Liver (tissue), 9 donors: ENCODE measurements around the gene CCR8. TPM values are rescaled to one million over a fixed set of nuclear protein-coding genes. Genes with fewer than 3 reads are reported as not detected.

Experiments used
- DNase-seq: peaks from one replicate; pipeline ENCODE4 v3.0.0-alpha.2; 2017; ENCODE audit warnings: low spot score
- H3K27ac ChIP-seq, 2 donors: one replicate each; pipeline ENCODE4 v1.7.0; 2013; ENCODE audit warnings: inconsistent platforms in 2 of 2, low read length in 2 of 2, control low read depth in 1 of 2, low read depth in 1 of 2, mild to moderate bottlenecking in 1 of 2
- H3K27me3 ChIP-seq, 4 donors: one replicate each; pipeline versions ENCODE4 v1.6.1 to v1.7.0; 2013; ENCODE audit warnings: low read length in 3 of 4, inconsistent platforms in 1 of 4, mild to moderate bottlenecking in 1 of 4, moderate library complexity in 1 of 4; ENCODE audit not compliant: control insufficient read depth in 4 of 4, insufficient read depth in 4 of 4
- H3K36me3 ChIP-seq, 4 donors: one replicate each; pipeline versions ENCODE4 v1.6.1 to v1.7.0; 2013; ENCODE audit warnings: low read length in 3 of 4, mild to moderate bottlenecking in 3 of 4, low read depth in 1 of 4, moderate library complexity in 1 of 4; ENCODE audit not compliant: control insufficient read depth in 4 of 4, insufficient read depth in 3 of 4
- H3K4me1 ChIP-seq, 4 donors: one replicate each; pipeline versions ENCODE4 v1.6.1 to v1.7.0; 2013; ENCODE audit warnings: low read length in 3 of 4, mild to moderate bottlenecking in 3 of 4, moderate library complexity in 1 of 4; ENCODE audit not compliant: control insufficient read depth in 4 of 4, insufficient read depth in 4 of 4
- H3K4me3 ChIP-seq, 3 donors: one replicate each; pipeline versions ENCODE4 v1.6.1 to v1.7.0; 2013; ENCODE audit warnings: low read length in 3 of 3, control low read depth in 1 of 3, low read depth in 1 of 3, mild to moderate bottlenecking in 1 of 3
- H3K9ac ChIP-seq, 2 donors: one replicate each; pipeline ENCODE4 v1.7.0; 2013; ENCODE audit warnings: low read length in 2 of 2, mild to moderate bottlenecking in 2 of 2, moderate library complexity in 2 of 2, control low read depth in 1 of 2, low read depth in 1 of 2
- H3K9me3 ChIP-seq, 4 donors: one replicate each; pipeline versions ENCODE4 v1.6.1 to v1.7.0; 2013; ENCODE audit warnings: low read length in 3 of 4; ENCODE audit not compliant: control insufficient read depth in 4 of 4
- CTCF ChIP-seq: fragments of 150-350 bp; IDR thresholded peaks from 2 replicates; pipeline ENCODE4 v1.5.1; 2017; ENCODE audit warnings: improper control_type of control experiment, low read depth, low read length; ENCODE audit not compliant: missing input control
- EGR1 ChIP-seq, 2 donors: IDR thresholded peaks; 2 replicates each; pipeline ENCODE4 v1.6.1; 2016 to 2018; ENCODE audit warnings: antibody characterized with exemption in 2 of 2, low read depth in 2 of 2
- FOXA1 ChIP-seq: IDR thresholded peaks from 2 replicates; pipeline ENCODE4 v1.6.1; 2016; ENCODE audit warnings: antibody characterized with exemption
- FOXA2 ChIP-seq: IDR thresholded peaks from 2 replicates; pipeline ENCODE4 v1.6.1; 2016; ENCODE audit warnings: antibody characterized with exemption
- GABPA ChIP-seq, 2 donors: IDR thresholded peaks in 1 of 2; conservative IDR thresholded peaks in 1 of 2; 2 replicates each; pipeline ENCODE4 v1.6.1; 2016; ENCODE audit warnings: antibody characterized with exemption in 2 of 2, mild to moderate bottlenecking in 1 of 2, moderate library complexity in 1 of 2
- HNF4A ChIP-seq, 2 donors: conservative IDR thresholded peaks; 2 replicates each; pipeline ENCODE4 v1.6.1; 2016; ENCODE audit warnings: antibody characterized with exemption in 2 of 2, mild to moderate bottlenecking in 2 of 2
- HNF4G ChIP-seq: IDR thresholded peaks from 2 replicates; pipeline ENCODE4 v1.6.1; 2016; ENCODE audit warnings: antibody characterized with exemption
- JUND ChIP-seq, 2 donors: IDR thresholded peaks; 2 replicates each; pipeline ENCODE4 v1.6.1; 2016; ENCODE audit warnings: antibody characterized with exemption in 2 of 2
- NR2F2 ChIP-seq: IDR thresholded peaks from 2 replicates; pipeline ENCODE4 v1.6.1; 2016; ENCODE audit warnings: antibody characterized with exemption
- RAD21 ChIP-seq, 2 donors: IDR thresholded peaks; 2 replicates each; pipeline ENCODE4 v1.6.1; 2016; ENCODE audit warnings: antibody characterized with exemption in 2 of 2, mild to moderate bottlenecking in 2 of 2
- REST ChIP-seq: IDR thresholded peaks from 2 replicates; pipeline ENCODE4 v1.6.1; 2016; ENCODE audit warnings: antibody characterized with exemption, mild to moderate bottlenecking
- RXRA ChIP-seq, 2 donors: IDR thresholded peaks; 2 replicates each; pipeline ENCODE4 v1.6.1; 2017 to 2018; ENCODE audit warnings: antibody characterized with exemption in 2 of 2, mild to moderate bottlenecking in 1 of 2
- SP1 ChIP-seq: IDR thresholded peaks from 2 replicates; pipeline ENCODE4 v1.6.1; 2018; ENCODE audit warnings: antibody characterized with exemption, mild to moderate bottlenecking
- TAF1 ChIP-seq: conservative IDR thresholded peaks from 2 replicates; pipeline ENCODE4 v1.6.1; 2016; ENCODE audit warnings: antibody characterized with exemption, mild to moderate bottlenecking
- YY1 ChIP-seq: IDR thresholded peaks from 2 replicates; pipeline ENCODE4 v1.6.1; 2016; ENCODE audit warnings: antibody characterized with exemption, mild to moderate bottlenecking
- ZBTB33 ChIP-seq: IDR thresholded peaks from 2 replicates; pipeline ENCODE4 v1.6.1; 2016; ENCODE audit warnings: antibody characterized with exemption
- WGBS: extraction: QIAGEN DNeasy Blood & Tissue Kit; methylation state at CpG from one replicate; pipeline ENCODE4 v1.1.7; 2013; 5-methylcytosine and 5-hydroxymethylcytosine counted together
- polyA plus RNA-seq, 2 donors: library from polyadenylated mRNA; stranded (reverse) in 1 of 2; unstranded in 1 of 2; fragments of 200-250 nt in 1 of 2; fragments of >200 nt in 1 of 2; fragmentation: Nextera tagmentation in 1 of 2; extraction: Ambion mirVana in 1 of 2; gene quantifications; one replicate each; pipeline versions ENCODE4 v1.2.1 to v1.2.3, GENCODE V29; 2013 to 2015
- total RNA-seq, 2 donors: library from RNA; depleted of rRNA; stranded (reverse); fragments of >200 nt; gene quantifications; one replicate each; pipeline ENCODE4 v1.2.3, GENCODE V29; 2014
- TF ChIP-seq, protein P1 (sequence below): IDR thresholded peaks from 2 replicates; pipeline ENCODE4 v1.6.1; 2016; ENCODE audit warnings: antibody characterized with exemption
- TF ChIP-seq, protein P2 (sequence below): IDR thresholded peaks from 2 replicates; pipeline ENCODE4 v1.6.1; 2016; ENCODE audit warnings: antibody characterized with exemption
- donor health status: healthy.
- donor health status: healthy.
- donor health status: healthy.
- donor health status: healthy.
- donor health status: healthy.

CCR8 gene
- total and polyA plus RNA-seq, 4 donors: not detected

GRCh38 chr3:39362192-39362591, 32.7 kb downstream of the CCR8 start:
- H3K27ac ChIP-seq: no peak overlapping the region
- H3K4me1 ChIP-seq: peaks cover 0 to 2% (median 0%) of the 10 kb centered on the region in 4 donors
- no peaks in the 10 kb centered on the region for H3K36me3 ChIP-seq
- no peak overlapping the region for H3K4me3 ChIP-seq
- no peaks in the 10 kb centered on the region for H3K9me3 ChIP-seq
- no peaks in the 10 kb centered on the region for H3K27me3 ChIP-seq
- H3K9ac ChIP-seq: no peak overlapping the region
- WGBS: 76% methylated on average over 3 of the region's 3 CpGs
- TF ChIP-seq SP1 (no peak), HNF4G (no peak), NR2F2 (no peak), RAD21 (IDR thresholded peaks at IDR 0.05) (no peak), CTCF (no peak), GABPA (IDR thresholded peaks at IDR 0.05 in 1 of 2, conservative IDR thresholded peaks at IDR 0.05 in 1 of 2) (no peak), FOXA2 (no peak), ZBTB33 (no peak), TAF1 (no peak), EGR1 (IDR thresholded peaks at IDR 0.05; ENCODE audit: low read depth in 2 of 2) (no peak), REST (no peak), FOXA1 (no peak), YY1 (no peak)
- TF ChIP-seq, protein P1, sequence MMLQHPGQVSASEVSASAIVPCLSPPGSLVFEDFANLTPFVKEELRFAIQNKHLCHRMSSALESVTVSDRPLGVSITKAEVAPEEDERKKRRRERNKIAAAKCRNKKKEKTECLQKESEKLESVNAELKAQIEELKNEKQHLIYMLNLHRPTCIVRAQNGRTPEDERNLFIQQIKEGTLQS: no peak
- no peak for DNase-seq

DNA sequence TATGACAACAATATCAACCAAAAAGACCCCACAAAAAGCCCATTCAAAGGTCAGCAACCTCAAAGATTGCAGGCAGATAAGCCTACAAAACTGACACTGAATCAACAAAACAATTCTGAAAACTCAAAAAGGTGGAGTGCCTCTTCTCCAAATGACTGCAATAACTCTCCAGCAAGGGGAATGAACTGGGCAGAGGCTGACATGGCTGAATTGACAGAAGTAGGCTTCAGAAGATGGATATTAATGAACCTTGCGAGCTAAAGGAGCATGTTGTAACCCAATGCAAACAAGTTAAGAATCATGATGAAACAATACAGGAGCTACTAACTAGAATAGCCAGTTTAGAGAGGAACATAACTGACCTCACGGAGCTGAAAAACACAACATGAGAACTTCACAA, 33.3 kb downstream of the CCR8 start:
- Histone ChIP-seq H3K9ac (no peak overlapping the region), H3K4me1 (peaks cover 0 to 2% (median 0%) of the 10 kb centered on the region in 4 donors), H3K4me3 (no peak overlapping the region), H3K27ac (no peak overlapping the region), H3K27me3 (no peaks in the 10 kb centered on the region), H3K9me3 (no peaks in the 10 kb centered on the region), H3K36me3 (no peaks in the 10 kb centered on the region)
- 61% methylated on average over 2 of the region's 2 CpGs for WGBS
- no peak for DNase-seq
- no peak for TF ChIP-seq HNF4G
- TF ChIP-seq, protein P1: no peak
- no peak for TF ChIP-seq NR2F2
- no peak for TF ChIP-seq YY1
- TF ChIP-seq FOXA2: no peak
- TF ChIP-seq, protein P2, sequence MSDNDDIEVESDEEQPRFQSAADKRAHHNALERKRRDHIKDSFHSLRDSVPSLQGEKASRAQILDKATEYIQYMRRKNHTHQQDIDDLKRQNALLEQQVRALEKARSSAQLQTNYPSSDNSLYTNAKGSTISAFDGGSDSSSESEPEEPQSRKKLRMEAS: no peak
- no peak for TF ChIP-seq FOXA1
- no peak for TF ChIP-seq SP1
- TF ChIP-seq REST: no peak
- no peak for TF ChIP-seq HNF4A (conservative IDR thresholded peaks at IDR 0.05)
- no peak for TF ChIP-seq ZBTB33
- TF ChIP-seq RXRA (IDR thresholded peaks at IDR 0.05): no peak
- TF ChIP-seq RAD21 (IDR thresholded peaks at IDR 0.05): no peak
- TF ChIP-seq JUND (IDR thresholded peaks at IDR 0.05): no peak
